ENCODE data around the gene CNST.

DNA sequence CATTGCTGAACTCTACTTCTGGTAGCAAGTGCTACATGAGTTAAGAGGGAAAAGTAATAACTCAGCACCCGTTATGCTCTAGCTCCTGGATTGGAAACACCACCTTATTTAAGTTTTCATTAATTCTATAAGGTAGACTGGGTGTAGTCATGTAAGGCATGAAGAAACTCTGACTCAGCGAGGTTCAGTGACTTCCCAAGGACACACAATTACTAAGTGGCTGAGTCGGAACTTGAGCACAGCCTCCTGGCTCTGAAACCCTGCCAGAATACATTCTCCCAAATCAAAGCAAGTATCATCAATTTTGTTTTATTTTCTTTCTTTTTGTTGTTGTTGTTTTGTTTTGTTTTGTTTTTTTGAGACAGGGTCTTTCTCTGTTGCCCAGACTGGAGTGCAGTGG lies 128.9 kb downstream of the CNST start:
- TF ChIP-seq ZNF274 (IDR thresholded peaks at IDR 0.05; ENCODE audit: low read depth, low read length) (no peak), YY1 (IDR thresholded peaks at IDR 0.05; ENCODE audit: insufficient read depth, insufficient read length) (no peak)

All from NT2/D1 (cell line).